ENCODE results near the gene SIRT3.

Gene SIRT3

GRCh38 chr11:235997-236773 lies at the start of gene SIRT3 (continued):
- TF ChIP-seq ZNF585B (tag by site-specific recombination; IDR thresholded peaks at IDR 0.05) (peak; percentile 15; the same call in 1 of the 2 replicates), INSM2 (tag by site-specific recombination; IDR thresholded peaks at IDR 0.05) (no peak), ZNF433 (tag by site-specific recombination; IDR thresholded peaks at IDR 0.05; ENCODE audit: low read depth) (no peak), GLI4 (tag by site-specific recombination; IDR thresholded peaks at IDR 0.05) (no peak), ZEB2 (tag by site-specific recombination; IDR thresholded peaks at IDR 0.05) (0 out of 2 replicates have a peak, but pooled peaks have one; percentile 60), HOXA7 (CRISPR knock-in tag; IDR thresholded peaks at IDR 0.05; ENCODE audit: borderline replicate concordance) (no peak), ZNF571 (tag by site-specific recombination; IDR thresholded peaks at IDR 0.05) (no peak), ZNF518A (tag by site-specific recombination; conservative IDR thresholded peaks at IDR 0.05; ENCODE audit: low read depth) (no peak), EGR2 (tag by site-specific recombination; IDR thresholded peaks at IDR 0.05; ENCODE audit: low read depth) (peak; percentile 7; the same call in 1 of the 2 replicates), ZSCAN16 (tag by site-specific recombination; IDR thresholded peaks at IDR 0.05) (no peak), OSR2 (tag by site-specific recombination; IDR thresholded peaks at IDR 0.05) (no peak), PRDM4 (tag by site-specific recombination; IDR thresholded peaks at IDR 0.05) (no peak), ZNF366 (tag by site-specific recombination; conservative IDR thresholded peaks at IDR 0.05) (no peak), ZNF24 (tag by site-specific recombination; IDR thresholded peaks at IDR 0.05) (no peak), ZNF513 (tag by site-specific recombination; IDR thresholded peaks at IDR 0.05) (no peak), ZSCAN23 (tag by site-specific recombination; IDR thresholded peaks at IDR 0.05) (no peak), PBX3 (CRISPR knock-in tag; IDR thresholded peaks at IDR 0.05) (no peak), ZNF138 (tag by site-specific recombination; IDR thresholded peaks at IDR 0.05; ENCODE audit: borderline replicate concordance) (no peak), ZNF449 (tag by site-specific recombination; IDR thresholded peaks at IDR 0.05) (no peak), ZNF76 (tag by site-specific recombination; IDR thresholded peaks at IDR 0.05; ENCODE audit: borderline replicate concordance, low read depth) (peak; percentile 31; the same call in 1 of the 2 replicates), ZNF16 (tag by site-specific recombination; IDR thresholded peaks at IDR 0.05; ENCODE audit: low read depth) (no peak), SCRT2 (tag by site-specific recombination; IDR thresholded peaks at IDR 0.05) (no peak), PATZ1 (tag by site-specific recombination; IDR thresholded peaks at IDR 0.05) (0 out of 2 replicates have a peak, but pooled peaks have one; percentile 43)
